Anterior cingulate cortex (tissue), 58 donors: ENCODE data around the gene SLC25A10.

Experiments used
- DNase-seq, 58 donors: peaks; one replicate each; lab custom pipeline; 2025; lab: John Stamatoyannopoulos, UW

The SLC25A10 gene

GRCh38 chr17:81711814-81712467, at the start of gene SLC25A10:
Gene SLC25A10 (plus strand): TSS chr17:81712284. CDS start chr17:81712427, 143 bp downstream.
- peak in 54 of 58 donors; percentile 11 to 81 (median 60) for DNase-seq

GRCh38 chr17:81664051-81664470, 48.0 kb upstream of the SLC25A10 start:
- no peak for DNase-seq

- peak in 2 of 58 donors; percentile 12 to 22 for DNase-seq
Measured at GRCh38 chr17:81665205-81666091, 46.6 kb upstream of the SLC25A10 start.

GRCh38 chr17:81666092-81666341, 46.1 kb upstream of the SLC25A10 start:
- DNase-seq, result peak in 2 of 58 donors; percentile 39 to 43

GRCh38 chr17:81666342-81667191, 45.5 kb upstream of the SLC25A10 start, which contains the start of the genes CCDC137 and OXLD1:
Gene CCDC137 (plus strand): TSS chr17:81666737. CDS start chr17:81666767, 30 bp downstream.
Gene OXLD1 (minus strand): TSS chr17:81666605. CDS start chr17:81666577, 28 bp downstream.
- peak; percentile 53 to 97 (median 93) for DNase-seq

GRCh38 chr17:81667754-81668153, 44.3 kb upstream of the SLC25A10 start:
- DNase-seq, result no peak

GRCh38 chr17:81672504-81672903, 39.6 kb upstream of the SLC25A10 start:
- DNase-seq, result no peak

GRCh38 chr17:81672954-81673353, 39.1 kb upstream of the SLC25A10 start:
- no peak for DNase-seq

- DNase-seq, result no peak
Measured at GRCh38 chr17:81673561-81674258, 38.4 kb upstream of the SLC25A10 start.

- DNase-seq, result peak in 16 of 58 donors; percentile 4 to 44 (median 31)
Measured at GRCh38 chr17:81675515-81676221, 36.4 kb upstream of the SLC25A10 start.

GRCh38 chr17:81676906-81677305, 35.2 kb upstream of the SLC25A10 start:
- DNase-seq, result peak in 3 of 58 donors; percentile 22 to 37 (median 33)

GRCh38 chr17:81680150-81680549, 31.9 kb upstream of the SLC25A10 start:
- no peak for DNase-seq

GRCh38 chr17:81681672-81682071, 30.4 kb upstream of the SLC25A10 start:
- DNase-seq, result peak in 6 of 58 donors; percentile 9 to 44 (median 20)

- peak in 2 of 58 donors; percentile 18 to 32 for DNase-seq
Measured at GRCh38 chr17:81682565-81683207, 29.4 kb upstream of the SLC25A10 start.

- peak in 3 of 58 donors; percentile 27 to 39 (median 39) for DNase-seq
Measured at GRCh38 chr17:81683208-81683583, 28.9 kb upstream of the SLC25A10 start.

- peak; percentile 76 to 99 (median 96) for DNase-seq
Measured at GRCh38 chr17:81683584-81684441, 28.3 kb upstream of the SLC25A10 start, which contains the start of the genes ARL16 and HGS. Gene ARL16 (minus strand): TSS chr17:81683797. CDS start chr17:81683753, 44 bp downstream. Gene HGS (plus strand): TSS chr17:81684011. CDS start chr17:81684067, 56 bp downstream.

- no peak for DNase-seq
Measured at GRCh38 chr17:81684442-81684911, 27.6 kb upstream of the SLC25A10 start.
